Measurements from ENCODE around the gene RNU6-1.

RNU6-1 gene

GRCh38 chr15:67845974-67846373 lies 6.1 kb upstream of the RNU6-1 start:
- TF ChIP-seq CTCF (conservative IDR thresholded peaks at IDR 0.05; ENCODE audit: low read depth, low read length), result no peak
- peaks cover 9% of the 10 kb centered on the region for H3K4me1 ChIP-seq (ENCODE audit: low read depth, poor library complexity, severe bottlenecking)
- no peaks in the 10 kb centered on the region for H4K20me1 ChIP-seq (ENCODE audit: insufficient read depth)

DNA sequence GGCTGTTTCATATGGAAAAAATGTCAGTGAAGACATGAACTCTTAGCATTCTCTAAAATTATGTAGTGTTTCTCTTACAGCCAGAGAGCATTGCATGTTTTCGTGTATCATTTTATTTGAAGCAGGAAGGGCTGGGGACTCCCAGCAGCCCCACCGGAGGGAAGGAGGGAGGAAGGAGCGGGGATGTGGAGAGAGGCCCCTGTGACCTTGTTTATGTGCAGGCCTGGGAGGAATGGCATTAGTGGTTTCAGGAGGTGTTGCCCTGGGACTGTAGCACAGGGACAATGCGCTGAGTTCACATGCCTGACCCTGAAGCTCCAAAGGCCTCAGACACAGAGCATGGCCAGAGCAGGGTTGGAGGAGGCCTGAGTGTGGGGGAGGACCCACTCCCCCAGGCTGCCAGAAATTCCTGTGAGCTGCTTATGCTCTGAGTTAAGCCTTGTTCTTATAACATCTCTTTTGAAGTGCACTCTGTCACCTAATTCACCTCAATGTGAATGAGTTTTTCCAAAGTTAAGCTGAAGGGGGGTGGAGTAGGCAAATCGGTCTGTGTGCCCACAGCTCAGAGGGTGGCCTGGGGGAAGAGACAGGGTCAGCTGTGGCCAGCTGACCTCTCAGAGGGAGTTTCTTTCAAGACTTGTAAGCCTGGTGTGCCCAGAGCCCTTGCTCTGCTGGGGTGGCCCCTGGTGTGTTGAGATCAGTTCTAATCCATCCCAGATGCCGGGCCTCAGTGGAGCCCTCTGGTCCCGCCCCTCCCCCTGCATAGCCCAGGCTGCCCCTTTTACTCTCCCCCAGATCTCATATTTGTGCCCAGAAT lies 3.9 kb upstream of the RNU6-1 start:
- no peak overlapping the region for H3K4me2 ChIP-seq

More at GRCh38 chr15:67845974-67846373, 6.1 kb upstream of the RNU6-1 start:
- Histone ChIP-seq H3K4me2 (no peak overlapping the region), H3K27ac (no peak overlapping the region), H2AFZ (ENCODE audit: low read depth) (no peak overlapping the region), H3K9ac (no peak overlapping the region), H3K4me3 (IDR thresholded peaks at IDR 0.05; ENCODE audit: insufficient read depth, low read depth, low read length) (no peak overlapping the region), H3K79me2 (ENCODE audit: insufficient read depth, low read depth) (no peaks in the 10 kb centered on the region), H3K36me3 (ENCODE audit: insufficient read depth) (no peaks in the 10 kb centered on the region), H3K27me3 (ENCODE audit: insufficient read depth, low read depth) (no peaks in the 10 kb centered on the region)

DNA sequence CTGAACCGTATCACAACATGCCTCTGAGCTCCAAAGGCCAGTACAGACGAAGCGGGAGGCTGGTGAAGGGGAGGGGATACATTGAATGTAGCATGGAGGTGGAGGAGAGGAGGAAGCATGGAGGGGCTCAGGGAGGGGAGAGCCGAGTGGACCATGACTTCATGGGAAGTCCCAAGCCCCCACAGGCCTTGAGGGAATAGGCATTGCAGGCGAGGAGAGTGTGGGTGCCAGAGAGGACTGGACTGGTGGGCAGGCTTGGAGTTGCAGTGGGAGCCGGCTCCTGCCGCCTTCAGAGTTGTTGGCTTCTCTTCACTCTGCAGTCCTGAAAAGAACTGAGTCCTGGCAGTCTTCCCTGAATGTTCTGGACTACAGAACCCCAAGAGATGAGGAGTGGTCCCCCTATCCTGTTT lies 3.3 kb upstream of the RNU6-1 start:
- no peak overlapping the region for H3K4me2 ChIP-seq
- H3K27ac ChIP-seq, result no peak overlapping the region
- H3K36me3 ChIP-seq (ENCODE audit: insufficient read depth), result no peaks in the 10 kb centered on the region
- no peaks in the 10 kb centered on the region for H3K79me2 ChIP-seq (ENCODE audit: insufficient read depth, low read depth)
- no peak overlapping the region for H3K4me3 ChIP-seq (IDR thresholded peaks at IDR 0.05; ENCODE audit: insufficient read depth, low read depth, low read length)
- no peaks in the 10 kb centered on the region for H4K20me1 ChIP-seq (ENCODE audit: insufficient read depth)
- H2AFZ ChIP-seq (ENCODE audit: low read depth), result no peak overlapping the region
- H3K27me3 ChIP-seq (ENCODE audit: insufficient read depth, low read depth), result no peaks in the 10 kb centered on the region
- no peak overlapping the region for H3K9ac ChIP-seq
- no peak for TF ChIP-seq CTCF (conservative IDR thresholded peaks at IDR 0.05; ENCODE audit: low read depth, low read length)
- peaks cover 14% of the 10 kb centered on the region for H3K4me1 ChIP-seq (ENCODE audit: low read depth, poor library complexity, severe bottlenecking)

More for the DNA sequence above, 3.9 kb upstream of the RNU6-1 start:
- Histone ChIP-seq H3K79me2 (ENCODE audit: insufficient read depth, low read depth) (no peaks in the 10 kb centered on the region), H2AFZ (ENCODE audit: low read depth) (no peak overlapping the region), H3K36me3 (ENCODE audit: insufficient read depth) (no peaks in the 10 kb centered on the region), H3K9ac (no peak overlapping the region), H3K4me3 (IDR thresholded peaks at IDR 0.05; ENCODE audit: insufficient read depth, low read depth, low read length) (no peak overlapping the region), H4K20me1 (ENCODE audit: insufficient read depth) (no peaks in the 10 kb centered on the region), H3K4me1 (ENCODE audit: low read depth, poor library complexity, severe bottlenecking) (peaks cover 14% of the 10 kb centered on the region), H3K27me3 (ENCODE audit: insufficient read depth, low read depth) (no peaks in the 10 kb centered on the region), H3K27ac (no peak overlapping the region)
- TF ChIP-seq CTCF (conservative IDR thresholded peaks at IDR 0.05; ENCODE audit: low read depth, low read length), result no peak

DNA sequence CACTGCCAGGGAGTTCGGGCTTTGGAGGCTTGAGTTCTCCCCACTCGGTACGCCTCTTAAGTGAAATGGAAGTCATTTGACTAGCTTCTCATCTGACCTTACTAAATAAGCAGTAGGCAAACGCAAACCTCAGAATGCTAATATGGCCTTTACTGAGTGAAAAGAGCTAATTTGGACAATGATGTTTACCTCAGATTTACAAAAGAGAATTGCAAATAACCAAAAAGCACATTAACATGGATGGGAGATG lies 1.6 kb upstream of the RNU6-1 start:
- Histone ChIP-seq H4K20me1 (ENCODE audit: insufficient read depth) (no peaks in the 10 kb centered on the region), H3K4me3 (IDR thresholded peaks at IDR 0.05; ENCODE audit: insufficient read depth, low read depth, low read length) (peak overlapping the region; percentile 34), H3K27ac (no peak overlapping the region; the same call in 1 of the 2 replicates), H3K27me3 (ENCODE audit: insufficient read depth, low read depth) (no peaks in the 10 kb centered on the region), H2AFZ (ENCODE audit: low read depth) (peak overlapping the region; percentile 92), H3K4me1 (ENCODE audit: low read depth, poor library complexity, severe bottlenecking) (peaks cover 21% of the 10 kb centered on the region), H3K36me3 (ENCODE audit: insufficient read depth) (no peaks in the 10 kb centered on the region), H3K9ac (peak overlapping the region; percentile 84; the same call in 1 of the 2 replicates), H3K79me2 (ENCODE audit: insufficient read depth, low read depth) (no peaks in the 10 kb centered on the region), H3K4me2 (peak overlapping the region; percentile 77)
- TF ChIP-seq CTCF (conservative IDR thresholded peaks at IDR 0.05; ENCODE audit: low read depth, low read length), result no peak
